GM19452 (cell line): ENCODE measurements around the gene COL6A5.
"Not testable (repeated sequence)": the region's sequence is repeated elsewhere in the genome, so short reads cannot be mapped to it uniquely, and the experiment has no call there.

ENCODE experiments used
- ATAC-seq: cut with Tn5 transposase; IDR thresholded peaks from one replicate; pipeline ENCODE4 v1.9.1; 2021; ENCODE audit not compliant: unreplicated experiment

Gene COL6A5

GRCh38 chr3:130430266-130430665, 84.8 kb downstream of the COL6A5 start:
- no peak for ATAC-seq

DNA sequence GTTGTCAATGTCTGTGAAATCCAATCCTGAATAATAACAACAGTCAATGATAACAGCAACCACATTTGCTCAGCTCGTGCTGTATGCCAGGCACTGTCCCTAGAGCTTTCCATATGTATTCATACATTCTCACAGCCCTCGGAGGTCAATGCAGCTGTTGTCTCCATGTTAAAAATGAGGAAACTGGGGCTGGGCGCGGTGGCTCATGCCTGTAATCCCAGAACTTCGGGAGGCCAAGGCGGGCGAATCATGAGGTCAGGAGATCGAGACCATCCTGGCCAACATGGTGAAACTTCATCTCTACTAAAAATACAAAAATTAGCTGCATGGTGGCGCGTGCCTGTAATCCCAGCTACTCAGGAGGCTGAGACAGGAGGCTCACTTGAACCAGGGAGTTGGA, 86.6 kb downstream of the COL6A5 start:
- ATAC-seq = not testable (repeated sequence)

- no peak for ATAC-seq
Observed at GRCh38 chr3:130433306-130433705, 87.8 kb downstream of the COL6A5 start.

GRCh38 chr3:130442284-130442683, 96.8 kb downstream of the COL6A5 start:
- ATAC-seq = no peak

DNA sequence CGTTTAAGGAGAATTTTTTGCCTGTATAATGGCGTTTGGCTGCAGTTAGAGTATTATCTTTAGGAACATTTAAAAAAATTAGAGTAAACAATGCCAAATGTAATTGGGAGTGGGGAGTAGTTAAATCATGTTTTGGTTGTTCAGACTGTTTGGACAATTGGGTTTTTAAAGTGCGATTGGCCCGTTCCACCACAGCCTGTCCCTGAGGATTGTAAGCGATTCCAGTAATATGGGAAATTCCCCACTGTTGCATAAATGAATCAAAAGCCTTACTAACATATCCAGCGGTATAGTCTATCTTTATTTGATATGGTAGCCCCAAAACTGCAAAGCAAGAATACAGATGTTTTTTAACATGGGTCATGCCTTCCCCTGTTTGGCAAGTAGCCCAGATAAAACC, 101.4 kb downstream of the COL6A5 start:
- ATAC-seq = not testable (repeated sequence)

- ATAC-seq = not testable (repeated sequence)
Observed at GRCh38 chr3:130448155-130448554, 102.7 kb downstream of the COL6A5 start.

DNA sequence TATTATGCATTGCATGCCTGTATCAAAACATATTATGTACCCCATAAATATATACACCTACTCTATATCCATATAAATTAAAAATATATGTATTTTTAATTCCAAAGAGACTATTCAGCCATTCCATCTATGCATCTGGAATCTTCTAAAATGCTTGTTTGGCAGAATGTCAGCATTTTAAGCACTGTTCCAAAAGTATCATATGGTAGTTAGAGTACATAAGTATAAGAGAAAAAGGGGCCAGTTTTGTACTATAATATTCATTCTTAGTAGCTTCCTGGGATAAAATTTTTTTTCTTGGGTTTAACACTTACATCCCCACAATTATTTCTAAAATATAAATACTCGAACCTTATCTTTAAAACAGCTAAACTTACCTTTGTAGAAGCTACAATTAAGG, 111.1 kb downstream of the COL6A5 start:
- no peak for ATAC-seq

DNA sequence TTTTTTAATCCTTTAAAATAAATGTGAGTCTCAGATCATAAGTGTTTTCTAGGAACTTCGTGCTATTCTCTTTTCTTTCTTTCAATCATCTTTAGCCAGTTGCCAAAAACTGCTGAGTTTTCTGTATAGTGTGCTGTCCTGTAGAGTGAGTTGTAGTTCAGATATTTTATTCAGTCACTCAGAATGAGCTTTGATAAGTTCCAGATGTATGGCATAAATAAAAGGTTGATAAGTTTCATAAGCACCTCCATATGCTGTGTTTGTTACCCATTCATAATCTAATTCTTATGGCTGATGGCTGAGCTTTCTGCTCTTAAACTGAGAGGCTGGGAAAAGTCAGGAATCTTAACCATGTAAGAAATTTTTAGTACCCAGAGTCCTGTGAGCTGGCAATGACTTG, 112.2 kb downstream of the COL6A5 start:
- no peak for ATAC-seq

- no peak for ATAC-seq
Observed at GRCh38 chr3:130459944-130460343, 114.5 kb downstream of the COL6A5 start.

DNA sequence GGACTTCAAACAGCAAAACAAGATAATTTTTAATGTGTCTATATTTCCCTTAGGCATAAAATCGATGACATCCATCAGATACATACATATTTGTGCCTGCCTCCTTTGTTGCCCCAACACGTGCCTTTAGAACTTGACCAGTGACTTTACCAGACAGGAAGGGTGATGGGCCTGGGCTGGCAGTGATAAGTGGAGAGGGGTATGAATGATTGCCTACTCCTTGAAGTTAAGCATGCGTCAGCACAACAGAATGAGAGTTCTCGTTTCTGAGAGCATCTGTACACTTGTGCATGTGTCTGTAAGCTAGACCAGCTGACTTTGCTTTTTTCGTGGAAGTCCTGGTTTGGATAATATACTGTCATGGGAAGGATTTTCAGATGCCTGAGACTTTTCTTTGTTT, 116.6 kb downstream of the COL6A5 start:
- no peak for ATAC-seq

- ATAC-seq = no peak
Observed at GRCh38 chr3:130463221-130463620, 117.7 kb downstream of the COL6A5 start.

- ATAC-seq = no peak
Observed at GRCh38 chr3:130465521-130465920, 120.0 kb downstream of the COL6A5 start.

- ATAC-seq = no peak
Observed at GRCh38 chr3:130468311-130468710, 122.8 kb downstream of the COL6A5 start.

- no peak for ATAC-seq
Observed at GRCh38 chr3:130470126-130470525, 124.7 kb downstream of the COL6A5 start.

GRCh38 chr3:130473416-130473815, 127.9 kb downstream of the COL6A5 start:
- ATAC-seq = no peak

GRCh38 chr3:130480736-130481135, 135.3 kb downstream of the COL6A5 start:
- ATAC-seq = no peak

DNA sequence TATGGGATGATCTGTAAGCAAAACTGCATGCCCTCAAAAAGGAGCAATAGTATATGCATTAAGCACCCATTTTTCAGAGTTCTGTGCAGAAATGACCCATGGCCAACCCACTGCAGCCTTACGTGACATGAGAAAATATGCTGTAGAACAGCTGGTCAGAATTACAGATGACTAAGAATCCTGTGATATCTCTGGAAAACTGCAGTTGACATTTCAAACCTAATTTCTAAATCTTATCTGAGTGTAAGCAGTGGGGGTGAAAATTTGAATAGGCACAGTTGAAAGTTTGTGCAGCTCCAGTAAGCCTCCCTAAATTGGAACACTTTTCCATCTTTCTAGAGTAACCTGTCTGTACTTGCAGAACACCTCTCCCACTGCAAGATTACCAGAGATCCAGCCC, 142.8 kb downstream of the COL6A5 start:
- no peak for ATAC-seq

DNA sequence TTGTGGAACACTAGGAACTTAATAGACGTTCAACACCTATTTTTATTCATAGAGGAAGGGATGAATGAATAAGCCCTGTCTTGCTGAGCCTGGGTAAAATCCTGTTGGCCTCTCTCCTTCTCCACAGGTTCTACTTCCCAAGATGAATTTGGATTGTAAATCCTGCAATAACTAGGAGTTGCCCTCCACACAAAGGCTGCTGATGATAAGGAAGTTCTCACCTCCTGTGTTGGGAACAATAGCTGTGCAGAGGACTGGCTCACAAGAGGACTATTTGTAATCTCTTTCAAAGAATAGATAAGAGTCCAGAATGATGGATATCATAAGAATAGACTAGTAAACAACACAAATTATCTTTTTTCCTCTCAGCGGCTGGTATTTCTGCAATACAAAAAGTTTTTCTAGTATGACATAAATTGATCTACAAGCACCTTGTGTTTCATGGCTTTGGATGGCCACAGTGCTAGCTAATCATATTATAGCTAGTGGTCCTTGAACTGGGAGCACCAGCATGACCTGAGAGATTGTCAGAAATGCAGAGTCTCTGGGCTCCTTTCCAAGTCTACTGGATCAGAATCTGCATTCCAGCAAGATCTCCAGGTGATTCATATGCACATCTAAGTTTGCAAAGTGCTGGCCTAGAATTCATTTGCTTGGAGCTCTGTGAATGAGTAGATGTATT, 143.4 kb downstream of the COL6A5 start:
- no peak for ATAC-seq

DNA sequence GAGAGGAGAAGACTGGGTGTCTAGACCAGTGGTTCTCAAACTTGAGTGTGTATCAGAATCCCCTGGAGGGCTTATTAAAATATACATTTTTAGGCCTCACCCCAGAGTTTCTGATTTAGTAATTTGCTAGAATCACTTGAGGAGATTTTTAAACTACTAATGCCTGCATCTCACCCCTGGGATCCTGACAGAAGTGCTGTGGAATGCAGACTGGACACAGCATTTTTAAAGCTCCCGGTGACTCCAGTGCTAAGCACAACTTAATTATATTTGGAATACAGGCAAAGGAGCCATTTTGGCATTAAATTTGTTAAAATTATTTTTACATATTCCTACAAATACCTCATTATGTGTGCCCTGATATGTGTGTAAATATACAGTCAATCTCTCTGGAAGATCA, 144.8 kb downstream of the COL6A5 start:
- ATAC-seq = no peak

- no peak for ATAC-seq
Observed at GRCh38 chr3:130491431-130491830, 146.0 kb downstream of the COL6A5 start.

DNA sequence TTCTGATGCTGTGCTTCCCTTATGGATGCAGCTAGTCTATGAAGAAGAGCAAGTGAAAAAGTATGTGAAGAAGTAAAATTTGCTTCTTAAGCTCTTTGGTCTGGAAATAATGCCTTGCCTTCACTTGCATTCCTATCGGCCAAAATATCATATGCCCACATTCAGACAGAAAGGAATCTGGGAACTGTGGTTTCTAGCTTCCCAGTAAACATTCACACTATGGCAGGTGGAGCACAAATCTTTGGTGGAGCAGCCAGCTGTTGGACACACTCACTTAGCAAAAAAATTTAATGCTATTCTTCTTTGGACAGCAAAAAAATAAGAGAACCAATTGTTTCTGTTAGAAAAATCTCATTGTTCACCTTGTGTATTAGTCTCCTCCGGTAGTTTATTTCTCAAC, 159.2 kb downstream of the COL6A5 start:
- ATAC-seq = no peak

GRCh38 chr3:130506031-130506430, 160.6 kb downstream of the COL6A5 start:
- no peak for ATAC-seq

DNA sequence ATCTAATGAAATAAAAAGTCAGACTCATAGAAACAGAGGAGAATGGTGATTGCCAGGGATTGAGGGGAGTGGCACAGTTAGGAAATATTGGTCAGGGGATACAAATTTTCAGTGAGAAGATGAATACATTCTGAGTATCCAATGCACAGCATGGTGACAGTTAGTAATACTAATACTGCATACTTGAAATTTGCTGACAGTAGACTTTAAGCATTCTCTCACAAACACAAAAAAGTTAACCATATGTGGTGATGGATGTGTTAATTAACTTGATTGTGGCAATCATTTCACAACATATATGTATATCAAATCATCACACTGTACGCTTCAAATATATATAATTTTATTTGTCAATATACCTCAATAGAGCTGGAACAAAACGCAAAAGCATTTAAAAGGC, 162.3 kb downstream of the COL6A5 start:
- ATAC-seq = no peak
